ENCODE data around the gene COMMD10. TPM values are rescaled to one million over a fixed set of nuclear protein-coding genes. Genes with fewer than 3 reads are reported as not detected.

The COMMD10 gene
- total and polyA plus RNA-seq, 2 donors (not counting 1 experiment from before 2014, with no cell fraction given), result 19.8 to 48.7 TPM

DNA sequence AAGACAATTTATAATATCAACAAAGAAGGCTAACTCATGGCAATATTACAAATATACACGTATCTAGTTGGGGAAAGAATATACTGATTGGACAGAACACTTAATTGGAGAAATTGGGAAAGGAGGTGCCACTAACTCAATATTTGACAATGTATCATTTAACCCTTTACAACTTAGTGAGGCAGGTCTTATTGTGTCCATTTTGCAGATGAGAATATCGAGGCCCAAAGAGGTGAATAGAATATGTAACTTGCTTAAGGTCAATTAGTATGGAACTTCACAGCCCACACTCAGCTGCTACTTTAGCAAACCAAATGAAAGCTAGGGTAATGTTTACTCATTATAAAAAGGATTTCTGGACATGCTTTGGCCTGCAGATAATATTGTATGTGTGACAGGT, 46.2 kb downstream of the COMMD10 start:
- CTCF ChIA-PET, result no interaction called here
- intact Hi-C loops (cut with micrococcal nuclease), result loop anchor here (10.0 kb wide), 1 partner anchor 1324 kb away; no protein-coding TSS in a partner anchor
- H3K27ac Mint-ChIP-seq, result no peak overlapping the region

DNA sequence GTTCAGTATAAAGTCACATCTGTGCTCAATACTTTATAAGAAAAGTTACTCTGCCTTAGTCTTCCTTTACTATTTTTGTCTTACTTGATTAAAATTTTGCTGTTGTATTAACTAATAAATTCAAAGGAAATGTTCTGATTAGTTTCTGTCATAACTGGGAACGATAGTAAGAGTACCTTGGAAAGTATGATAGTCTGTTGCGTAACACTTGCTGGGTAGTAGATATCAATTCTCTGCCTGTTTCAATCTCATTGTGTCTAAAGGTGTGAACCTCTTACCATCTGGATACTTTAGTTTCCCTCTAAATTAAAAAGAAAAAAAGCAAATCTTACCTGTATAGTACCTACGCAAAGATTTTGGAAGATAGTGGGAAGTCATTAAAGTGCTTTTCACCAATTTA, 48.5 kb downstream of the COMMD10 start:
- Mint-ChIP-seq H3K4me1 (peaks cover 14% of the 10 kb centered on the region), H3K27ac (no peak overlapping the region), H3K4me3 (no peak overlapping the region), H3K9me3 (ENCODE audit: insufficient read depth) (no peaks in the 10 kb centered on the region), H3K27me3 (no peaks in the 10 kb centered on the region)
- Histone ChIP-seq H3K27ac (ENCODE audit: low read length in 2 of 2) (no peak overlapping the region), H3K79me2 (ENCODE audit: control insufficient read depth, insufficient read depth, low read length) (no peaks in the 10 kb centered on the region), H3K4me1 (ENCODE audit: control insufficient read depth in 2 of 2, insufficient read depth in 2 of 2, low read length in 2 of 2) (peaks cover 0 to 7% of the 10 kb centered on the region in 2 donors), H3K4me3 (ENCODE audit: control extremely low read depth in 1 of 5, extremely low read depth in 1 of 5, insufficient read depth in 1 of 5, low read depth in 2 of 5, low read length in 4 of 5) (no peak overlapping the region), H4K20me1 (ENCODE audit: control insufficient read depth, insufficient read depth, low read length, poor library complexity, severe bottlenecking) (no peaks in the 10 kb centered on the region), H2AFZ (ENCODE audit: insufficient read depth, low read depth, low read length, poor library complexity, severe bottlenecking) (no peak overlapping the region), H3K4me2 (replicated peaks; ENCODE audit: low read depth, low read length, poor library complexity, severe bottlenecking) (no peak overlapping the region), H3K36me3 (replicated peaks in 1 of 2; ENCODE audit: control extremely low read depth in 1 of 2, control insufficient read depth in 1 of 2, extremely low read depth in 1 of 2, insufficient read depth in 2 of 2, low read length in 1 of 2) (peaks cover 0 to 5% of the 10 kb centered on the region in 2 experiments), H3K9ac (ENCODE audit: low read length) (no peak overlapping the region), H3K27me3 (replicated peaks in 1 of 4; ENCODE audit: control extremely low read depth in 1 of 4, control insufficient read depth in 3 of 4, insufficient read depth in 4 of 4, low read length in 3 of 4) (no peaks in the 10 kb centered on the region), H3K9me3 (ENCODE audit: control extremely low read depth in 1 of 3, control insufficient read depth in 2 of 3, insufficient read depth in 1 of 3, low read length in 2 of 3) (no peaks in the 10 kb centered on the region)
- POLR2A ChIA-PET, result no interaction called here
- CTCF ChIA-PET, result interaction anchor here (1.2 kb wide), 1 partner anchor 815 kb away, joined by 4 read pairs; no protein-coding TSS in a partner anchor
- TF ChIP-seq, protein P1, sequence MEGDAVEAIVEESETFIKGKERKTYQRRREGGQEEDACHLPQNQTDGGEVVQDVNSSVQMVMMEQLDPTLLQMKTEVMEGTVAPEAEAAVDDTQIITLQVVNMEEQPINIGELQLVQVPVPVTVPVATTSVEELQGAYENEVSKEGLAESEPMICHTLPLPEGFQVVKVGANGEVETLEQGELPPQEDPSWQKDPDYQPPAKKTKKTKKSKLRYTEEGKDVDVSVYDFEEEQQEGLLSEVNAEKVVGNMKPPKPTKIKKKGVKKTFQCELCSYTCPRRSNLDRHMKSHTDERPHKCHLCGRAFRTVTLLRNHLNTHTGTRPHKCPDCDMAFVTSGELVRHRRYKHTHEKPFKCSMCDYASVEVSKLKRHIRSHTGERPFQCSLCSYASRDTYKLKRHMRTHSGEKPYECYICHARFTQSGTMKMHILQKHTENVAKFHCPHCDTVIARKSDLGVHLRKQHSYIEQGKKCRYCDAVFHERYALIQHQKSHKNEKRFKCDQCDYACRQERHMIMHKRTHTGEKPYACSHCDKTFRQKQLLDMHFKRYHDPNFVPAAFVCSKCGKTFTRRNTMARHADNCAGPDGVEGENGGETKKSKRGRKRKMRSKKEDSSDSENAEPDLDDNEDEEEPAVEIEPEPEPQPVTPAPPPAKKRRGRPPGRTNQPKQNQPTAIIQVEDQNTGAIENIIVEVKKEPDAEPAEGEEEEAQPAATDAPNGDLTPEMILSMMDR (IDR thresholded peaks at IDR 0.05), result no peak
- TF ChIP-seq EZH2 (IDR thresholded peaks at IDR 0.05; ENCODE audit: borderline replicate concordance, insufficient read depth, low read depth, low read length, poor library complexity, severe bottlenecking), result no peak
- no CpG with 5 or more reads among the region's 3 CpGs for WGBS (ENCODE audit: insufficient coverage)
- ATAC-seq (ENCODE audit: low read depth) (no peak), DNase-seq (no peak)
- intact Hi-C loops (cut with micrococcal nuclease), result loop anchor here (10.0 kb wide), 1 partner anchor 1322 kb away; no protein-coding TSS in a partner anchor

More for the DNA sequence above, 46.2 kb downstream of the COMMD10 start:
- H3K27ac ChIP-seq (ENCODE audit: low read length in 2 of 2), result no peak overlapping the region
- H3K4me1 Mint-ChIP-seq, result peaks cover 8% of the 10 kb centered on the region
- no peak overlapping the region for H3K9ac ChIP-seq (ENCODE audit: low read length)
- no peak for DNase-seq
- no peak overlapping the region for H3K4me3 ChIP-seq (ENCODE audit: control extremely low read depth in 1 of 5, extremely low read depth in 1 of 5, insufficient read depth in 1 of 5, low read depth in 2 of 5, low read length in 4 of 5)
- H3K27me3 ChIP-seq (replicated peaks in 1 of 4; ENCODE audit: control extremely low read depth in 1 of 4, control insufficient read depth in 3 of 4, insufficient read depth in 4 of 4, low read length in 3 of 4), result no peaks in the 10 kb centered on the region
- H3K4me2 ChIP-seq (replicated peaks; ENCODE audit: low read depth, low read length, poor library complexity, severe bottlenecking), result no peak overlapping the region
- no peak for TF ChIP-seq EZH2 (IDR thresholded peaks at IDR 0.05; ENCODE audit: borderline replicate concordance, insufficient read depth, low read depth, low read length, poor library complexity, severe bottlenecking)
- TF ChIP-seq, protein P1 (IDR thresholded peaks at IDR 0.05), result no peak
- no peaks in the 10 kb centered on the region for H3K27me3 Mint-ChIP-seq
- H3K4me3 Mint-ChIP-seq, result no peak overlapping the region
- H3K4me1 ChIP-seq (ENCODE audit: control insufficient read depth in 2 of 2, insufficient read depth in 2 of 2, low read length in 2 of 2), result peaks cover 0 to 7% of the 10 kb centered on the region in 2 donors
- no peaks in the 10 kb centered on the region for H3K36me3 ChIP-seq (replicated peaks in 1 of 2; ENCODE audit: control extremely low read depth in 1 of 2, control insufficient read depth in 1 of 2, extremely low read depth in 1 of 2, insufficient read depth in 2 of 2, low read length in 1 of 2)
- no peaks in the 10 kb centered on the region for H3K9me3 ChIP-seq (ENCODE audit: control extremely low read depth in 1 of 3, control insufficient read depth in 2 of 3, insufficient read depth in 1 of 3, low read length in 2 of 3)
- no peaks in the 10 kb centered on the region for H3K9me3 Mint-ChIP-seq (ENCODE audit: insufficient read depth)
- no peak overlapping the region for H2AFZ ChIP-seq (ENCODE audit: insufficient read depth, low read depth, low read length, poor library complexity, severe bottlenecking)
- POLR2A ChIA-PET, result no interaction called here
- no peak for ATAC-seq (ENCODE audit: low read depth)
- H4K20me1 ChIP-seq (ENCODE audit: control insufficient read depth, insufficient read depth, low read length, poor library complexity, severe bottlenecking), result no peaks in the 10 kb centered on the region
- no peaks in the 10 kb centered on the region for H3K79me2 ChIP-seq (ENCODE audit: control insufficient read depth, insufficient read depth, low read length)
- WGBS (ENCODE audit: insufficient coverage), result no CpG with 5 or more reads among the region's 2 CpGs
